Left ventricle myocardium inferior (tissue), 1 donor: ENCODE results near the gene ZNRF2. TPM values are rescaled to one million over a fixed set of nuclear protein-coding genes. Genes with fewer than 3 reads are reported as not detected.
"Not testable (repeated sequence)": the region's sequence is repeated elsewhere in the genome, so short reads cannot be mapped to it uniquely, and the experiment has no call there.

Source experiments
- DNase-seq: peaks from one replicate; pipeline ENCODE4 v3.0.0-alpha.2; 2020
- H3K27ac ChIP-seq: fragments of 200-600 bp; replicated peaks from 2 replicates; pipeline ENCODE4 v1.8.0; 2021
- H3K27me3 ChIP-seq: fragments of 200-600 bp; 2 replicates; pipeline ENCODE4 v1.8.0; 2021; ENCODE audit warnings: low read depth
- H3K36me3 ChIP-seq: fragments of 200-600 bp; 2 replicates; pipeline ENCODE4 v1.8.0; 2021
- H3K4me1 ChIP-seq: fragments of 200-600 bp; 2 replicates; pipeline ENCODE4 v1.8.0; 2021
- H3K4me3 ChIP-seq: fragments of 200-600 bp; 2 replicates; pipeline ENCODE4 v1.8.0; 2021; ENCODE audit warnings: mild to moderate bottlenecking, moderate library complexity
- H3K9me3 ChIP-seq: fragments of 200-600 bp; replicated peaks from 2 replicates; pipeline ENCODE4 v1.8.0; 2021
- CTCF ChIP-seq: fragments of 200-600 bp; IDR thresholded peaks from 2 replicates; pipeline ENCODE4 v1.8.0; 2021; ENCODE audit warnings: antibody characterized with exemption, mild to moderate bottlenecking, borderline replicate concordance
- intact Hi-C: fragments of 100-400 bp; cut with micrococcal nuclease; formaldehyde crosslinking; loops from one replicate; pipeline ENCODE4 v1.11.0; 2022
- total RNA-seq: library from RNA; stranded (reverse); fragmentation: NEBNext Ultra II Directional; extraction: Animal tissue kit (Norgen Biotek cat#: 25700); gene quantifications from one replicate; pipeline ENCODE4 v1.2.1, GENCODE V29; 2021
- donor health status: DM: no; HTN: yes; CAD: no; lungs with severe emphysema.

Gene ZNRF2
- total RNA-seq, 1 donor from 2014 or later = 10.9 TPM

GRCh38 chr7:30282735-30283134 is 1.7 kb upstream of the ZNRF2 start:
- Histone ChIP-seq H3K4me1 (peaks cover 31% of the 10 kb centered on the region), H3K27me3 (no peaks in the 10 kb centered on the region), H3K9me3 (no peaks in the 10 kb centered on the region), H3K27ac (no peak overlapping the region), H3K36me3 (no peaks in the 10 kb centered on the region), H3K4me3 (no peak overlapping the region)
- intact Hi-C loops = no loop called here
- no peak for TF ChIP-seq CTCF
- no peak for DNase-seq

- no peaks in the 10 kb centered on the region for H3K27me3 ChIP-seq
- DNase-seq = peak; percentile 40
- peaks cover 53% of the 10 kb centered on the region for H3K4me1 ChIP-seq
- peak; percentile 3 for TF ChIP-seq CTCF
- H3K9me3 ChIP-seq = no peaks in the 10 kb centered on the region
- H3K36me3 ChIP-seq = no peaks in the 10 kb centered on the region
- intact Hi-C loops = no loop called here
- H3K27ac ChIP-seq = peak overlapping the region; percentile 99
- peak overlapping the region; percentile 87 for H3K4me3 ChIP-seq
Measured at GRCh38 chr7:30285067-30285535, 704 bp downstream of the ZNRF2 start.

GRCh38 chr7:30285536-30286284 is 1.3 kb downstream of the ZNRF2 start:
- Histone ChIP-seq H3K9me3 (no peaks in the 10 kb centered on the region), H3K36me3 (no peaks in the 10 kb centered on the region), H3K27me3 (no peaks in the 10 kb centered on the region), H3K4me1 (peaks cover 58% of the 10 kb centered on the region), H3K4me3 (peak overlapping the region; percentile 87), H3K27ac (peak overlapping the region; percentile 99)
- peak; percentile 20 for DNase-seq
- intact Hi-C loops = no loop called here
- TF ChIP-seq CTCF = no peak

GRCh38 chr7:30286749-30287148 is 2.4 kb downstream of the ZNRF2 start:
- DNase-seq = no peak
- H3K4me3 ChIP-seq = peak overlapping the region; percentile 87
- H3K4me1 ChIP-seq = peaks cover 68% of the 10 kb centered on the region
- H3K36me3 ChIP-seq = no peaks in the 10 kb centered on the region
- intact Hi-C loops = no loop called here
- H3K27me3 ChIP-seq = no peaks in the 10 kb centered on the region
- no peaks in the 10 kb centered on the region for H3K9me3 ChIP-seq
- H3K27ac ChIP-seq = peak overlapping the region; percentile 99
- no peak for TF ChIP-seq CTCF

GRCh38 chr7:30287625-30288024 is 3.2 kb downstream of the ZNRF2 start:
- DNase-seq, H3K9me3 ChIP-seq, H3K36me3 ChIP-seq, H3K27me3 ChIP-seq, intact Hi-C loops, H3K27ac ChIP-seq: not testable (repeated sequence)
- Histone ChIP-seq H3K4me3 (peak overlapping the region; percentile 87), H3K4me1 (peaks cover 75% of the 10 kb centered on the region)

- H3K36me3 ChIP-seq, intact Hi-C loops, H3K27me3 ChIP-seq, H3K4me3 ChIP-seq, H3K9me3 ChIP-seq, H3K27ac ChIP-seq, DNase-seq: not testable (repeated sequence)
- H3K4me1 ChIP-seq = peaks cover 74% of the 10 kb centered on the region
Measured at GRCh38 chr7:30289634-30290033, 5.2 kb downstream of the ZNRF2 start.

GRCh38 chr7:30290317-30290716 is 5.9 kb downstream of the ZNRF2 start:
- H3K27me3 ChIP-seq, H3K9me3 ChIP-seq, H3K36me3 ChIP-seq, H3K27ac ChIP-seq, intact Hi-C loops, H3K4me3 ChIP-seq, DNase-seq: not testable (repeated sequence)
- H3K4me1 ChIP-seq = peaks cover 70% of the 10 kb centered on the region

- peaks cover 60% of the 10 kb centered on the region for H3K4me1 ChIP-seq
- H3K27ac ChIP-seq, H3K36me3 ChIP-seq, H3K27me3 ChIP-seq, H3K4me3 ChIP-seq, DNase-seq, H3K9me3 ChIP-seq, intact Hi-C loops: not testable (repeated sequence)
Measured at GRCh38 chr7:30292416-30293038, 8.1 kb downstream of the ZNRF2 start.

- H3K27ac ChIP-seq, intact Hi-C loops, H3K4me3 ChIP-seq, H3K36me3 ChIP-seq, H3K9me3 ChIP-seq, H3K27me3 ChIP-seq, DNase-seq: not testable (repeated sequence)
- peaks cover 39% of the 10 kb centered on the region for H3K4me1 ChIP-seq
Measured at GRCh38 chr7:30296304-30296703, 11.9 kb downstream of the ZNRF2 start.

- H3K4me3 ChIP-seq, intact Hi-C loops, H3K27me3 ChIP-seq, H3K27ac ChIP-seq, H3K9me3 ChIP-seq, H3K36me3 ChIP-seq, DNase-seq: not testable (repeated sequence)
- H3K4me1 ChIP-seq = peaks cover 29% of the 10 kb centered on the region
Measured at GRCh38 chr7:30297499-30297898, 13.1 kb downstream of the ZNRF2 start.
